ENCODE measurements around the gene CRHR2.
"Not testable (repeated sequence)": the region's sequence is repeated elsewhere in the genome, so short reads cannot be mapped to it uniquely, and the experiment has no call there.

CRHR2 gene

GRCh38 chr7:30650421-30650808 is 31.8 kb downstream of the CRHR2 start:
- H3K27me3 ChIP-seq (ENCODE audit: low read depth) = no peaks in the 10 kb centered on the region
- no peak overlapping the region for H3K4me3 ChIP-seq
- DNase-seq (ENCODE audit: low spot score in 2 of 2) = no peak
- H3K9me3 ChIP-seq = no peaks in the 10 kb centered on the region
- no peaks in the 10 kb centered on the region for H3K4me1 ChIP-seq
- in situ Hi-C loops (cut with MboI; ENCODE audit: low sequenced_read_pairs) = no loop called here
- H3K36me3 ChIP-seq (replicated peaks) = peaks cover 1% of the 10 kb centered on the region

GRCh38 chr7:30649717-30650420 is 32.4 kb downstream of the CRHR2 start:
- no peaks in the 10 kb centered on the region for H3K9me3 ChIP-seq
- H3K36me3 ChIP-seq (replicated peaks) = peaks cover 7% of the 10 kb centered on the region
- no peaks in the 10 kb centered on the region for H3K4me1 ChIP-seq
- H3K27me3 ChIP-seq (ENCODE audit: low read depth) = no peaks in the 10 kb centered on the region
- no peak overlapping the region for H3K4me3 ChIP-seq
- in situ Hi-C loops (cut with MboI; ENCODE audit: low sequenced_read_pairs) = no loop called here
- no peak for DNase-seq (ENCODE audit: low spot score in 2 of 2)

DNA sequence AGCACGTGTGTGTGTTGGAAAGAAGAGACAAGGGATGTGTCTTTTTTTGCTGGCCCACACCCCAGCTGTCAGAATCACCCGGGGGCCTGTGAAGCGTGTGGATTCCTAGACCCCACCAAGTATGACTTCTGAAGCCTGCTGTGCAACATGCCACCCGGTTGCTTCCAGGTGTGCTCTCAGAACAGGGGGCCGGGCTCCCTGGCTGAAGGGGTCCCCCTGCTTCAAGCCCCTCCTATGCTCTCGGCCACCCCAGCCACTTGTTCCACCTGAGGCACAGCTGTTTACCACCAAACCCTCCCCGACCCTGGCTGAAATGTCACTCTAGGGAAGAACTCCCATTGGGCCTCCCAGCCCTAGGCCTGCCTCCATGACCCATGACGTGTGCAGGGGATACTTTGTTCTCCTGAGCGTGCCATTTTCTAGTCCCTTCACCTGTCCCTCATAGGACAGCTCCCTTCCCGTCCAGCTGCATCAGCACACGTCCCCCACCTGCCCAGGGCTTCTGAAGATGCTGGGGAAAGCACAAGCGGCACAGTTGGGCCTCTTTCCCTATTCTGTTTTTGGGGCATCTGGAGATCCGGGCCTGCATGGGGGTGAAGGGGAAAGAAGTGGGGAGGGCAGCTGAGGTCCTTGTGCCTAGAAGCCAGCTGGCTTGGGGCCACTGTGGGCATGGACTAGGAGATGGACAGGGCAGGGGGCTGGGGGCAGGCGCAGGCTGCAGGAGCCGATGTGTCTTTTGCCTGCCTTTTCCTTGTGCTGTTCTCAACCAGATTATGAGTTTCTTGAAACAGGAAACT is 33.3 kb downstream of the CRHR2 start:
- DNase-seq (ENCODE audit: low spot score in 2 of 2) = no peak
- in situ Hi-C loops (cut with MboI; ENCODE audit: low sequenced_read_pairs) = no loop called here
- Histone ChIP-seq H3K9me3 (no peaks in the 10 kb centered on the region), H3K4me3 (no peak overlapping the region), H3K36me3 (replicated peaks) (peaks cover 10% of the 10 kb centered on the region), H3K4me1 (no peaks in the 10 kb centered on the region), H3K27me3 (ENCODE audit: low read depth) (no peaks in the 10 kb centered on the region)

DNA sequence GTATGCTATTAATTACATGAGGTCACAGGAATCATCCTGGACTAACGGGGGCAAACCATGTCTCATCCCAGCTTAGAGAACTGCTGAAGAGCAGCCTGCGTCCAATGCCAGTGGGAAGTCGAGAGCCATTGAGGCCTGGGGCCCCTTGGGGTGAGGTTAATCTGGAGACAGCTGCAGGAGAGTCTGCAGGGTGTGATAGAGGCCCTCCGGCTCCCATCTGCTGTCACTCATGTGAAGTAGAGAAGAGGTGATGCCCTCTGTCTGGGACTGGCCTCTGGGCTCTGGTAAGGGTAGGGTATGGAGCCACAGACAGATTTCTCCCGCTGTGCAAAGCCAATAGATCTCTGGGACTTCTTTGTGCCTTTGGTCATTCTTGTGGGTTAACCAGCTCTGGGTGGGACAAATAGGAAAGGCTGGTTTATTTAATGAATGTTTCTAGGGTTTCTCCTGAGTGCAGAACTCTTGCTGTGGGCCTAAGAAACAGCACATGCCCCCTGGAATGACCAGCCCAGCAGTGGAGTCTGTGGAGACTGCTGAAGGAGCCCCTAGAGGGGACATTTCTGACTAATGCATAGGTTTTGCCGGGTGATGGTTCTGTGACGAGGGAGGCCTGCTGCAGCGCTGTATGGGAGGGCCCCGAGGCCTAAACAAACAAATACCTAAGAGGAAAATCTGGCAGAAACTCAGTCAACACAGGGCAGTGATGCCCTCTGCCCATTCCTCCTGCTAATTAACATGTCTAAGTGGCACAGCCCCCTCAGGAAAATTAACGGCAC is 34.5 kb downstream of the CRHR2 start:
- no peaks in the 10 kb centered on the region for H3K4me1 ChIP-seq
- H3K4me3 ChIP-seq = no peak overlapping the region
- no peaks in the 10 kb centered on the region for H3K9me3 ChIP-seq
- no peak for DNase-seq (ENCODE audit: low spot score in 2 of 2)
- in situ Hi-C loops (cut with MboI; ENCODE audit: low sequenced_read_pairs) = no loop called here
- peaks cover 22% of the 10 kb centered on the region for H3K36me3 ChIP-seq (replicated peaks)
- H3K27me3 ChIP-seq (ENCODE audit: low read depth) = no peaks in the 10 kb centered on the region

- H3K4me3 ChIP-seq = no peak overlapping the region
Observed at GRCh38 chr7:30646154-30646553, 36.1 kb downstream of the CRHR2 start.

DNA sequence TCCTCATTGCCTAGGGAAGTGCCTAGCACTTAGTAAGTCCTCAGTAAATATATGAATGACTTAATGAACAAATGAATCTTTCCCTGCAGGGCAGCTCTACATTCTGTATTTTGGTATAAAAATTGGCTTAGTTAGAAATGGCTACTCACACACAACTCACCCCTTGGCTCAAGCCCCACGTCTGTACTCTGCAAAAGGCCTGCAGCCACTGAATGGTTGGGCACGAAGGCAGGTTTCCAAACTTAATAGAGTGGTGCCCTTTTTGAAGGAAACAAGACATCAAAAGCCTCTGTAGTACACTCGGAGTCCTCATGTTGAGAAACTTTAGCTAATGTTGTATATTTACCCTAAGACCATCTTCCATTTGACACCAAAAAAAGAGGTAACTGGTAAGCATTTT is 36.6 kb downstream of the CRHR2 start:
- Histone ChIP-seq H3K9me3 (no peaks in the 10 kb centered on the region), H3K4me1 (no peaks in the 10 kb centered on the region), H3K27me3 (ENCODE audit: low read depth) (no peaks in the 10 kb centered on the region), H3K4me3 (no peak overlapping the region), H3K36me3 (replicated peaks) (peaks cover 25% of the 10 kb centered on the region)
- no peak for DNase-seq (ENCODE audit: low spot score in 2 of 2)
- in situ Hi-C loops (cut with MboI; ENCODE audit: low sequenced_read_pairs) = no loop called here

More at GRCh38 chr7:30646154-30646553, 36.1 kb downstream of the CRHR2 start:
- Histone ChIP-seq H3K36me3 (replicated peaks) (peaks cover 25% of the 10 kb centered on the region), H3K27me3 (ENCODE audit: low read depth) (no peaks in the 10 kb centered on the region), H3K9me3 (no peaks in the 10 kb centered on the region), H3K4me1 (no peaks in the 10 kb centered on the region)
- in situ Hi-C loops (cut with MboI; ENCODE audit: low sequenced_read_pairs) = no loop called here
- no peak for DNase-seq (ENCODE audit: low spot score in 2 of 2)

DNA sequence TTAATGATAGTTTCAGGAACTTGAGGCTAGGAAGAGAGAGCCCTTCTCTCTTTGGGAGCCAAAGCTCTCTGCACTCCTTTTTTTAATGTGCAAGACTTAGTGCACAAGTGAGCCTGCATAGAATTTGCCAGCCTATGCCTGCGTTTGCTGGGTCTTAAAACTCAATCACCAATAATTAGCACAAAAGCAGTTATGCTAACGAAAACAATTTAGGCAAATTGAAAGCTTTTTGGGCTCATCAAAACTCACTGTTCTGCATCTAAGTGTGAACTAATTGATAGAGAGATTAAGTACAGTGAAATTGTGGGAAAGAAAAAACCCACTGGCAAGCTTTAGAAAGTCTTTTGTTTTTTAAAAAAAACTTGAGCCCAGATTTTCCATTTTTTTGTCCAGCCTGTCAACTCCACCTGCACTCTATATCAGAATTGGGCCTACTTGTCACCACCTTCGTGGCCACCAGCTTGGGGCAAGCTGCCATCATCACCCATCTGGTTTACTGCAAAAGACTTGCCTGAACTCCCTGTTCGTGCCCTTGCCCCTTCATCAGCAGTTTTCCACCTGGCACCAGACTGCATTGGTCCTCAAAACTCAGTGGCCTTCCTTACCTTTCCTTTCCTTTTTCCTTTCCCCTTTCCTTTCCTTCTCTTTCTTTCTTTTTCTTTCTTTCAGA is 37.8 kb downstream of the CRHR2 start:
- H3K36me3 ChIP-seq (replicated peaks) = peaks cover 25% of the 10 kb centered on the region
- DNase-seq (ENCODE audit: low spot score in 2 of 2) = no peak
- no peaks in the 10 kb centered on the region for H3K9me3 ChIP-seq
- H3K4me1 ChIP-seq = no peaks in the 10 kb centered on the region
- in situ Hi-C loops (cut with MboI; ENCODE audit: low sequenced_read_pairs) = no loop called here
- H3K4me3 ChIP-seq = no peak overlapping the region
- no peaks in the 10 kb centered on the region for H3K27me3 ChIP-seq (ENCODE audit: low read depth)

DNA sequence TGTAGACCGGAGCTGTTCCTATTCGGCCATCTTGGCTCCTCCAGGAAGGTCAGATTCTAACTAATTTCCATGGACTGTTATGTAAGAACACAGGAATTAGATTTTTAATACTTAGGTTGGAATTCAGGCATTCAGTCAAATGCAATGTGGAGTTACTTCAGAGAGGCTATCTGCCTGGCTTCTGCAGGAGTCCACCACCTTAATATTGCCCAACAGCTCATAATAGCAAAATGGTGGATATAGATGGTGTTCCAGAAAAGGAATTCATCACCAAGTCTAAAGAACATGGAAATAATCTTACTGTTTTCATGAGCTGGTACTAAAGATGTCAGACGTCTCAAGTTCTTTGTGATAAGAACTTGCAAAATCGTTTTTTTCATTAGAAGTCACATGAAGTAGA is 39.5 kb downstream of the CRHR2 start:
- no peaks in the 10 kb centered on the region for H3K4me1 ChIP-seq
- no peaks in the 10 kb centered on the region for H3K27me3 ChIP-seq (ENCODE audit: low read depth)
- H3K36me3 ChIP-seq (replicated peaks) = peaks cover 25% of the 10 kb centered on the region
- no peak overlapping the region for H3K4me3 ChIP-seq
- in situ Hi-C loops (cut with MboI; ENCODE audit: low sequenced_read_pairs) = no loop called here
- no peak for DNase-seq (ENCODE audit: low spot score in 2 of 2)
- H3K9me3 ChIP-seq = no peaks in the 10 kb centered on the region

- H3K27me3 ChIP-seq (ENCODE audit: low read depth); DNase-seq (ENCODE audit: low spot score in 2 of 2); H3K4me1 ChIP-seq; in situ Hi-C loops (cut with MboI; ENCODE audit: low sequenced_read_pairs); H3K4me3 ChIP-seq; H3K9me3 ChIP-seq: not testable (repeated sequence)
- peaks cover 25% of the 10 kb centered on the region for H3K36me3 ChIP-seq (replicated peaks)
Observed at GRCh38 chr7:30642322-30642721, 39.9 kb downstream of the CRHR2 start.

GRCh38 chr7:30635798-30636197 is 46.5 kb downstream of the CRHR2 start:
- in situ Hi-C loops (cut with MboI; ENCODE audit: low sequenced_read_pairs) = no loop called here
- no peak overlapping the region for H3K4me3 ChIP-seq
- H3K36me3 ChIP-seq (replicated peaks) = peaks cover 55% of the 10 kb centered on the region
- no peak for DNase-seq (ENCODE audit: low spot score in 2 of 2)
- H3K4me1 ChIP-seq = no peaks in the 10 kb centered on the region
- H3K27me3 ChIP-seq (ENCODE audit: low read depth) = no peaks in the 10 kb centered on the region
- H3K9me3 ChIP-seq = no peaks in the 10 kb centered on the region

DNA sequence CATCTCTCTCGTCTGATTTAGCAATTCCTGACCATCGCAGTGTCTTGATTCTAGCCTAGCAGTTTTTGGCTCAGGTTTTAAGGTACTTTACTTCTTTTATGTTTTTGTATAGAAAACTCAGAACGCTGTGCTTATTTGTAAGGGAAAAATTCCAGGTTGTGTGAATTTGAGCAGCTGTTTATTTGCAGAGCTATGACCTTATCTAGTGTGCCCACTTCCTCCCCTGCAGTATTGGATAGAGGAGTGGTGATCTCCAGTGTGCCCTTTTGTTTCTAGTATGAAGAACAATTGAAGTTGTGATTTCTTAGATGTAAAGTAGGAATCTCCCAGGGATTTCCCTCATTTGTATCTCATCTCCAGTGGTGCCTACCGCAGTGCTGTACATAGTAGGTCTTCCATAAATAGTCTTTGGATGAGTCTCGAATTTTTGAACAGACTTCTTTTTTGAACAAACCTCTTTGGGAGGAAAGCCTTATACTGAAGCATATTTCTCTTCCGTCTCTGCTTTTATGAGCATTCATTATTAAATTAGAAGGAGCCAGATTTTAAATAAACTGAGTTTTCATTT is 47.5 kb downstream of the CRHR2 start:
- H3K9me3 ChIP-seq = no peaks in the 10 kb centered on the region
- in situ Hi-C loops (cut with MboI; ENCODE audit: low sequenced_read_pairs) = no loop called here
- DNase-seq (ENCODE audit: low spot score in 2 of 2) = no peak
- no peaks in the 10 kb centered on the region for H3K27me3 ChIP-seq (ENCODE audit: low read depth)
- H3K4me3 ChIP-seq = no peak overlapping the region
- H3K36me3 ChIP-seq (replicated peaks) = peaks cover 64% of the 10 kb centered on the region
- H3K4me1 ChIP-seq = no peaks in the 10 kb centered on the region

- DNase-seq (ENCODE audit: low spot score in 2 of 2) = no peak
- Histone ChIP-seq H3K4me3 (no peak overlapping the region), H3K9me3 (no peaks in the 10 kb centered on the region), H3K36me3 (replicated peaks) (peaks cover 69% of the 10 kb centered on the region), H3K27me3 (ENCODE audit: low read depth) (no peaks in the 10 kb centered on the region), H3K4me1 (no peaks in the 10 kb centered on the region)
- in situ Hi-C loops (cut with MboI; ENCODE audit: low sequenced_read_pairs) = no loop called here
Observed at GRCh38 chr7:30634193-30634626, 48.0 kb downstream of the CRHR2 start.

DNA sequence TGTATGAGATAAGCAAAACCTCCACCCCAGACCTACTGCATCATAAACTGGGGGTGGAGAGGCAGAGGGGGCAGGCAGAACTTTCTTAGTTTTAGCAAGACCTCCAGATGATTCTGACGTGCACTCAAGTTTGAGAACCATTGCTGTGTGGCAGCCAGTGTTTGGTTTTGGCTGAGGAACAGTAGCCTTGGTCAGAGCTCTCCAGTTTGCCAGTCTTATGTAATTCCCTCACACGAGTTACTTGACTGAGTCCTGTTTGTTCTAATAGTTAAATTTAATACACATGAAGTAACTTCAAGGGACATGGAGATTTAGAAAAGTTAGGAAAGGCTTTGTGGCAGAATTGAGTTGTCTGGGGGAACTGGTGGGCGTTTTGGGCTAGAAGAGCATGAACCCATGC is 49.0 kb downstream of the CRHR2 start:
- Histone ChIP-seq H3K27me3 (ENCODE audit: low read depth) (no peaks in the 10 kb centered on the region), H3K4me1 (no peaks in the 10 kb centered on the region), H3K4me3 (no peak overlapping the region), H3K36me3 (replicated peaks) (peaks cover 79% of the 10 kb centered on the region), H3K9me3 (no peaks in the 10 kb centered on the region)
- in situ Hi-C loops (cut with MboI; ENCODE audit: low sequenced_read_pairs) = no loop called here
- no peak for DNase-seq (ENCODE audit: low spot score in 2 of 2)

Measured in HAP-1 (cell line).